GM21528 (cell line): ENCODE results near the gene PTK7.
"Not testable (repeated sequence)": the region's sequence is repeated elsewhere in the genome, so short reads cannot be mapped to it uniquely, and the experiment has no call there.

ENCODE experiments used
- ATAC-seq: cut with Tn5 transposase; IDR thresholded peaks from one replicate; pipeline ENCODE4 v1.9.1; 2021; ENCODE audit warnings: mild to moderate bottlenecking, moderate library complexity; ENCODE audit not compliant: unreplicated experiment, low FRiP score

The PTK7 gene

GRCh38 chr6:43113431-43114260, 37.5 kb downstream of the PTK7 start:
- no peak for ATAC-seq

DNA sequence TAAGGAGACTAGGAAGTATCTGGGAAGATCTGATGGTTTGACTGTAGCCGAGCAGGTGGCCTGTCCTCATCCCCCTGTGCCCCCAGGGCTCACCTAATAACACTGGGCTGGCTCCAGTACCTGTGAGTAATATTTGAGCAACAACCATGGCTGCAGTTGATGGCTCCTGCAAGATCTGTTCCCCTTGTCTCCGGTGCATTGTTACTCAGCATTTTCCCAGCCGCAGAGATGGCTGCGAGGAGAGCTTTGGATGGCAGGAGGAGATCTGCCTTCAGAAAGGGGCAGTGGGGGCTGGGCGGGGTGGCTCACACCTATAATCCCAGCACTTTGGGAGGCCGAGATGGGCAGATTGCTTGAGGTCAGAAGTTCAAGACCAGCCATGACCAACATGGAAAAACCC, 39.3 kb downstream of the PTK7 start:
- ATAC-seq, result no peak

DNA sequence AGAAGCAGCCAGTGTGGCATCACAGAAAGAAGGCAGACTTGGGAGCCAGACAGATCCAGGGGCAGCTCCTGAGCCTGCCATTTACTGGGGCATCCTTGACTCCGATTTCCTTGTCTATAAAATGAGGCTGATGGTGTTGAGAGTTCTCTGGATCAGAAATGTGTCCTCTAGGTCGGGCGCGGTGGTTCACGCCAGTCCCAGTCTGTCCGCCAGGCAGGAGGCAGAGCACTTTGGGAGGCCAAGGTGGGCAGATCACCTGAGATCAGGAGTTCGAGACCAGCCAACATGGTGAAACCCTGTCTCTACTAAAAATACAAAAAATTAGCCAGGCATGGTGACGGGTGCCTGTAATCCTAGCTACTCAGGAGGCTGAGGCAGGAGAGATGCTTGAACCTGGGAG, 41.4 kb downstream of the PTK7 start:
- ATAC-seq, result not testable (repeated sequence)

DNA sequence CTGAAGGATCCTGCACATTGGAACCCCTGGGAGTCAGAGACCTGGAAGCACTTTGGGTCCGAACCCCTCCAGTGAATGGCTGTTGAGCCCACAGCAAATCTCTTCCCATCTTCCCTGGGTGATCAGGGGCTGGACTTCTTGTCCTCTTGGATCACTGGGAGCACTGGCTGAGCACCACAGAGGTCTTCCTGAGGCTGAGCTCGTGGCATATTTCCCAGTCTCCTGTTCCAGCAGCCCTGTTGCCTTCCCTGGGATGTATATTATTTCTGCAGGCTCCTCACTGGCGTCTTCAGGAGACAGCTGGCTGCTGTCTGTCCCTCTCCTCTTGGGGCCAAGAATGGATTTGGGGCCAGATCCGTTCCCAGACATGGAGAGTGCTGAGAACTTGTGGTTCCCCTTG, 43.4 kb downstream of the PTK7 start:
- ATAC-seq, result no peak

DNA sequence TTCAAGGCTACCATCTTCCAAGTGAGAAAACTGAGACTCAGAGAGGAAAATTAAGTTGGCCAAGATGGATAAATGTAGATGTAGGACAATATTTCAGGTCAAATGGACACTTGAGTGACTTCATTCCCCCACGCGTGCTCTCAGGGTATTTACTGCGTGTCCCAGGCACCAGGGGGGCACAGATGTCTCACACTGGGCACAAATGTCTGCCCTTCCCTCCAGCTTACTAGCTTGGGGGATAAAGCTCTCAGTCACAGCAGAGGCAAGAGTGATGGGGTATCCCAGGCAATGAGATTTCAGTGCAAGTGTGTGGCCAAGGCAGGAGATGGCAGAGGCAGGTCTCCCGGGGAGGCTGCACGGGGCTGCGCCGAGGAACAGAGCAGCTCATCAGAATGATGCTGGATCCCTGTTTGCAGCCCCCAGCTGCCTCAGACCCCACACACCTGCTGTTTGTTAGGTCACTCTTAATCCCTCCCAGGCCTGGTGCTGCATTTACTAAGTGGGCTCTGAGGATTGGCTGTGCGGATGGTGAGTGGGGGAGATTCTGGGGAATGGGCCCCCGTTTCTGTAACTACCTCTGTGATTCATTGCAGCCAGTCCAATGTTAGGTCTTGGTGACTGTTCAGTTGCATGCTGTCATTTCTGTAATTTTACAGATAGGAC, 44.1 kb downstream of the PTK7 start:
- no peak for ATAC-seq

GRCh38 chr6:43120944-43121913, 45.1 kb downstream of the PTK7 start:
- no peak for ATAC-seq

- no peak for ATAC-seq
Observed at GRCh38 chr6:43122146-43122545, 46.0 kb downstream of the PTK7 start.

DNA sequence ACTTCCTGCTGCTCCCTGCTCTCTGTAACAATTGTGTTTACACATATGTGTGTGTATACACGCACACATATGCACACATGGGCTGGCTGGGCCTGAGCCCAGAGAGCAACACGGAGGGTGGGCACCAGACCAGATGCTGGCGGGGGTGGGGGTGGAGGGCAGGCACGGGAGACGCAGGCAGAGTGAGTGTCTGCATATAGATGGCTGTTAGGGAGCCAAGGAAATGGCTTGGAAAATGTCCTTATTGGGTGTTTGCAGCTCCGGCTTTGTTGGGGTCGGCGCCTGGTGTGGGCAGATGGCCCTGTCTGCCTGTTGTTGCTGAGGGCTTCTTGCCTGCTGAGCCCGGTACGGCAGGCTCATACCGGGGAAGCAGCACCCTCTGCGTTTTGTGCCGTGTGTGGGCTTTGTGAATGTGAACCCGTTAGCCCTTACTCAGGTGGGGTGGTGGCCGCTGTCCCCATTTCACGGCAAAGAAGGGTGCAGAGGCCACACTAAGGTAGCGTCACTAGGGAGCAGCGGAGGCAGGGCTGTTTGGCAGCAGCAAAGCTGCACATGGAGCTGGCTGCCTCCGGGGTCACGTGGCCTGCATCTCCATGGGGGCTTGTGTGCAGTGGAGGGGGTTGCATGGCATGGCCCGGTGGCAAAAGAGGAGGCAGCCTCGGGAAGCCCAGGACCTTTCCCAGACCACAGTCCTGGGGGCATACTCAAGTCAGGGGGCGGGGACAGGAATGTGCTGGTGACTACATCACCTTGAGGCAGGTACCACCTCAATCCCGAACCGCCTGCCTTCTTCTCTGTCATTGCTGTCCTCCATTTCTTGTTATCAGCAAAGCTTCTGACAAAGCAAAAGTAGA, 47.6 kb downstream of the PTK7 start:
- ATAC-seq, result no peak

GRCh38 chr6:43124481-43124880, 48.4 kb downstream of the PTK7 start:
- no peak for ATAC-seq

- no peak for ATAC-seq
Observed at GRCh38 chr6:43125119-43125518, 49.0 kb downstream of the PTK7 start.

- no peak for ATAC-seq
Observed at GRCh38 chr6:43125555-43125954, 49.4 kb downstream of the PTK7 start.

DNA sequence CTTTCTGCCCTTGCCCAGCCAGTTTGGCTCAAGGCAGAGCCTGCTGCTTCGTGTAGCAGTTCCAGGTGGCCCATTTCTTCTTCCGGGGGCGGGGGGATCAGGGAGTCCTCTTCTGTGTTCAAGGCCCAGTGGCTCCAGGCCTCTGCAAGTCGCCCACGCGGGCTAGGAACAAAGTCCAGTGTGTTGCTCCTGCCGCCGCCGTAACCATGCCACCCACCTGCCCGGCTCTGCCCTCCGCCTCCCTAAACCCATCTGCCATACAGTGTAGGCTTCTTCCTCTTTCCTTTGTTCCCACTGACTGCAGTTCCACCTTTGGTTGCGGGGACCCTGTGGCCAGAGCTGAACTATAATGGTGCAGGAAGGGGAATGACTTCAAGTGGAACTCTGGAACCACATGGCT, 51.1 kb downstream of the PTK7 start:
- no peak for ATAC-seq

DNA sequence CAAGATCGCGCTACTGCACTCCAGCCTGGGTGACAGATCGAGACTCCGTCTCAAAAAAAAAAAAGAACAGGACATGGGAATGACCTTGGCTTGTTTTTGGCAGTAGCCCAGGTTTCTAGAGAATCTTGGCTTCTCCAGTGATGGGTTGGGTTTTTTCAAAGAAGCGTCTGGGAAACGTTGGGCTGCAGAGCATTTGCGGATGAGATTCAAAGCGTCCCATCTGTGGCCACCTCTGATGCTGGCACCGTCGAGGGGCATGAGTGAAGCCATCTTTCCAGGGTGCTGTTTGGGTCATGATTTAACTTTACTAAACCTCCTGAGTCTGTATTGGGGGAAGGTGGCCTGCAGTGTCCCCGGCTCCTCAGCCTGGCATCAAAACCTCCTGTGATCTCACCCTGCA, 51.8 kb downstream of the PTK7 start:
- ATAC-seq, result no peak

DNA sequence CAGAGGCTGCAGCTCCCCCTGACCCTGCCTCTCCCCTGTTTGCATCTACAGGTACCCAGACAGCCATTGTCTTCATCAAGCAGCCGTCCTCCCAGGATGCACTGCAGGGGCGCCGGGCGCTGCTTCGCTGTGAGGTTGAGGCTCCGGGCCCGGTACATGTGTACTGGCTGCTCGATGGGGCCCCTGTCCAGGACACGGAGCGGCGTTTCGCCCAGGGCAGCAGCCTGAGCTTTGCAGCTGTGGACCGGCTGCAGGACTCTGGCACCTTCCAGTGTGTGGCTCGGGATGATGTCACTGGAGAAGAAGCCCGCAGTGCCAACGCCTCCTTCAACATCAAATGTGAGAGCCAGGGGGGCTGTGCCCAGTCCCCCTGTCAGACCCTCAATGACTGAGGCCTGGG, 52.8 kb downstream of the PTK7 start:
- no peak for ATAC-seq

DNA sequence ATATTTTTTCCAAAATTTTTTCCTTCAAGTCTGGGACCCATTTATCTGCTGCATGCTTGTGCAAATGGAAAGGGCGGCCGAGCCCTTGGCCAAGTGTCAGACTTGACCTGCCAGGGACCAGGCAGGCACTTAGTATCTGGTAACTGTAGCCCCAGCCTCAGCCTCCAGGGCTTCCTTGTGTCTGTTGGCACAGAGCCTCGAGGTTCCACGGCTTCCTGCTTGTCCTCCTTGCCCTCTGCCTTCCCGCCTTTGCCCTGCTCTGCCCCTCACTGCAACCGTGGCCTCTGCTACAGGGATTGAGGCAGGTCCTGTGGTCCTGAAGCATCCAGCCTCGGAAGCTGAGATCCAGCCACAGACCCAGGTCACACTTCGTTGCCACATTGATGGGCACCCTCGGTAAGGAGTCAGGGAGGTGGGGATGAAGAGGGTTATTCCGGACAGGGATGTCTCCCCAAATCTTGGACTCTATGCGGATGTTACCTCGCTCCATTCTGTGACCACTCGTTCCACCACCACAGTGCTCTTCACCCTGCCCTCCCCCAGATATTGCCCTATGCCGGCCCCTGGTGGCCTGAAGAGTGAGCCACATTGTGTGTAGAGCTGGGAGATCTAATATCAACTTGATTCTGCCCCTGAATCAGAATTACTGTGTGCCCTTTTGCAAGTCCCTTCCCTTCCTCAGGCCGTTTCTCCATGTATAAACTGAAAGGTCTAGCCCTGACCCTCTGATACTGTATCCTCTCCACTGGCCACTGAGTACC, 53.5 kb downstream of the PTK7 start:
- ATAC-seq, result no peak

- no peak for ATAC-seq
Observed at GRCh38 chr6:43130429-43130828, 54.3 kb downstream of the PTK7 start.

GRCh38 chr6:43131379-43131778, 55.3 kb downstream of the PTK7 start:
- not testable (repeated sequence) for ATAC-seq

DNA sequence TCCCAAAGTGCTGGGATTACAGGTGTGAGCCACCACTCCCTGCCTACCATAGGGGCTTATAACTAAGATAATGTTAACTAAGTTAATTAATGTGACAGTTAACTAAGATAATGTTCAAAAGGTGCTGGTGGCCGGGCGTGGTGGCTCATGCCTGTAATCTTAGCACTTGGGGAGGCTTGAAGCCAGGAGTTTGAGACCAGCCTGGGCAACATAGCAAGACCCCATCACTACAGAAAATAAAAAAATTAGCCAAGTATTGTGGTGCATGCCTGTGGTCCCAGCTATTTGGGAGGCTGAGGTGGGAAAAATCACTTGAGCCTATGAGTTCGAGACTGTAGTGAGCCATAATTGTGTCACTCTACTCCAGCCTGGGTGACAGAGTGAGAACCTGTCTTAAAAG, 62.2 kb downstream of the PTK7 start:
- ATAC-seq, result no peak

DNA sequence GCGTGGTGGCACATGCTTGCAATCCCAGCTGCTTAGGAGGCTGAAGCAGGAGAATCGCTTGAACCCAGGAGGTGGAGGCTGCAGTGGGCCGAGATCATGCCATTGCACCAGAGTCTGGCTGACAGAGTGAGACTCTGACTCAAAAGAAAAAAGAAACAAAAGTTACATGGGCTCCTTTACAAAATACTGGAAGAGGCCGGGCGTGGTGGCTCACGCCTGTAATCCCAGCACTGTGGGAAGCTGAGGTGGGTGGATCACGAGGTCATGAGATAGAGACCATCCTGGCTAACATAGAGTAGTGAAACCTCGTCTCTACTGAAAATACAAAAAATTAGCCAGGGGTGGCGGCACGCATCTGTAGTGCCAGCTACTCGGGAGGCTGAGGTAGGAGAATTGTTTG, 63.9 kb downstream of the PTK7 start:
- not testable (repeated sequence) for ATAC-seq
